NCI-H2171 treated with DMSO at 0.1 percent for 48 hours (cell line): ENCODE results near the gene PIP4K2C.
"Not testable (repeated sequence)": the region's sequence is repeated elsewhere in the genome, so short reads cannot be mapped to it uniquely, and the experiment has no call there.

Experiments used
- DNase-seq: peaks from one replicate; lab custom pipeline; 2025; lab: John Stamatoyannopoulos, UW

The PIP4K2C gene

GRCh38 chr12:57560516-57560915 is 30.5 kb upstream of the PIP4K2C start:
- no peak for DNase-seq

DNA sequence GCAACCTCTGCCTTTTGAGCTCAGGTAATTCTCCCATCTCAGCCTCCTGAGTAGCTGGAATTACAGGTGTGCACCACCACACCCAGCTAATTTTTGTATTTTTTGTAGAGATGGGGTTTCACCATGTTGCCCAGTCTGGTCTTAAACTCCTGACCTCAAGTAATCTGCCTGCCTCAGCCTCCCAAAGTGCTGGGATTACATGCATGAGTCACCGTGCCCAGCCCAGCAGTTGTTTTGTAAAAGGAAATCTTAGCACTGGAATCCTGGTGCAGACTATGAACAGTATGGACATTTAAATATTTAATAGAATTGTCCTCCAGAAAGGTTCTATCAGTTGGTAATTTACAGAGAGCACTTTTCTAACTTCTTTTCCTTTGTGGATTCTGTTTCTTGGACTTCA is 29.9 kb upstream of the PIP4K2C start:
- DNase-seq, result not testable (repeated sequence)

DNA sequence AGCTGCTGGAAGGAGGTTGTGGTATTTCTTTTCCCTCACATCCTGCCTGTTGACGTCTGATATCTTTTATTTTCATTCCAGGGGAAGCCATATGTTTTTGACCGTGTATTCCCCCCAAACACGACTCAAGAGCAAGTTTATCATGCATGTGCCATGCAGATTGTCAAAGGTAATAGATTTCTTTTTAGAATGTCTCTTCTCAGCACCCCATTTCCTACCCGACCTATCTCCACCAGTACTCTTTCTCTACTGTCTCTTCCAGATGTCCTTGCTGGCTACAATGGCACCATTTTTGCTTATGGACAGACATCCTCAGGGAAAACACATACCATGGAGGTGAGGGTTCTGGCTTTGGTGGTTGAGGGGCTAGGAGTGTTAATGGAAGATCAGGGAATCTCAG is 27.6 kb upstream of the PIP4K2C start:
- no peak for DNase-seq

DNA sequence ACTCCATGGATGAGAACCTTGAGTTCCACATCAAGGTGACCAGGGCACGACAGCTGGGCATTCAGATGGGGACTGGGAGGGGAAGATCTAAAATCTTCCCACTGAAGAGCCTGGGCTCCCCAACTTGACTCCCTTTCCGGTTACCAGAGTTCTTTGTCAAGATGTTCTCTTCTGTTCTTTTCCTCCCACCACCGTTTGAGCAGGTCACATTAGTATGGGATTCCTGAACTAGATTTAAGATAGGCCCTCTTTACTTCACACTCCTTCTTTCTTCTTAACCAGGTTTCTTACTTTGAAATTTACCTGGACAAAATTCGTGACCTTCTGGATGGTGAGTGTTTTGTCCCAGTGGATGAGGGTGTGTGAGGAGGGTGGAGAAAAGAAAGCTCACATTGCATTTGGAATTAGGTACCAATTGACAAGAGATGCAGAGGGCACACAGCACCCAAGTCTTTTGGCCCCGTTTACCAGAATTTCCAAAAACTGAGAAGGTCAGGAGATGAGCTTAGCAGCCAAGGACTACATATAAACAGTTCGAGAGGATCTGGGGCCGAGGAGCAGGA is 26.7 kb upstream of the PIP4K2C start:
- no peak for DNase-seq

GRCh38 chr12:57568838-57569237 is 22.2 kb upstream of the PIP4K2C start:
- no peak for DNase-seq

GRCh38 chr12:57569858-57570257 is 21.1 kb upstream of the PIP4K2C start:
- no peak for DNase-seq

DNA sequence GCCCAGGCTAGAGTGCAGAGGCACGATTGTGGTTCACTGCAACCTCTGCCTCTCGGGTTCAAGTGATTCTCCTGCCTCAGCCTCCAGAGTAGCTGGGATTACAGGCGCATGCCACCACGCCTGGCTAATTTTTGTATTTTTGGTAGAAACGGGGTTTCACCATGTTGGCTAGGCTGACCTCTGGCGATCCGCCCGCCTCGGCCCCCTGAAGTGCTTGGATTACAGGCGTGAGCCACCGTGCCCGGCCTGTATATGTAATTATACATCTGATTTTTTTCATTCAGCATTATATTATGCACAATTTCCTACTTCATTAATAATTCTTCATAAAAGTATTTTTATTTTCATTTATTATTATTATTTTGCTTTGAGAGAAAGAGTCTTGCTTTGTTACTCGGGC is 20.6 kb upstream of the PIP4K2C start:
- not testable (repeated sequence) for DNase-seq

DNA sequence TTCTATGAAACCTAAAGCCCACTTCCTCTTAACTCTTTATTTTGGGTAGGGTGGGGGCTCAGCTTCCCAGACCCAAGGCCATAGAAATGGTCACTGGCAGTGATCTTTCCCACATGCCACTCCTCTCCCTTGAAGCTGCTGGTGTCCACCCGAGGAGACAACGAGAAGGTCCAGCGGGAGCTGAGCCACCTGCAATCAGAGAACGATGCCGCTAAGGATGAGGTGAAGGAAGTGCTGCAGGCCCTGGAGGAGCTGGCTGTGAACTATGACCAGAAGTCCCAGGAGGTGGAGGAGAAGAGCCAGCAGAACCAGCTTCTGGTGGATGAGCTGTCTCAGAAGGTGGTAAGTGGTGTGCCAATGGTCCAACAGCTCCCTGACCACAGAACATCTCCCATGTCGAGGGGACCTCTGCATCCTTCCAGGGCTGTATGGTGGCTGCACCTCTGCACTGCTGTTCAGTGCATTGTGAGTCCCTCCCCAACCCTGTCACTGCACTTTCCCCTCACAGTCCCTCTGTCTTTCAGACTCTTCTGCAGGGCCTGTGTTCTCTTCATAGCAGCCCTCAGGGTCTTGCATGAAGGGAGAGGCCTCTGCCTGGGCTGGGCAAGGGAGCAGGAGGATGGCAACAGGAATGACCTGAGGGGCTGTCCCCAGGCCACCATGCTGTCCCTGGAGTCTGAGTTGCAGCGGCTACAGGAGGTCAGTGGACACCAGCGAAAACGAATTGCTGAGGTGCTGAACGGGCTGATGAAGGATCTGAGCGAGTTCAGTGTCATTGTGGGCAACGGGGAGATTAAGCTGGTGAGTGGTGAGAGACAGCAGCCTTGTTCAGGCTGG is 18.8 kb upstream of the PIP4K2C start:
- no peak for DNase-seq

DNA sequence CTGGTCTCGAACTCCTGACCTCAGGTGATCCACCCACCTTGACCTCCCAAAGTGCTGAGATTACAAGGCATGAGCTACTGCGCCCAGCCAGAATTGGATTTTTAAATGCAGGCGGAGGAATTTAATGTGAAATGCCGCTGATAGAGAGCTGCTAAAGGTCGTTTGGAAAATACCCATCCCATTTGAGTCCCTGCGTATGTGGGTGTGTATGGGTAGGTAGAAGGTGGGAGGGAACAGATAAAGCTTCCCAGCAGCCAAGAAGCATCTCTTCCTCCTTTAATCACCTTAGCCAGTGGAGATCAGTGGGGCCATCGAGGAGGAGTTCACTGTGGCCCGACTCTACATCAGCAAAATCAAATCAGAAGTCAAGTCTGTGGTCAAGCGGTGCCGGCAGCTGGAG is 16.2 kb upstream of the PIP4K2C start:
- DNase-seq, result no peak

- no peak for DNase-seq
Observed at GRCh38 chr12:57575771-57576612, 15.0 kb upstream of the PIP4K2C start.

DNA sequence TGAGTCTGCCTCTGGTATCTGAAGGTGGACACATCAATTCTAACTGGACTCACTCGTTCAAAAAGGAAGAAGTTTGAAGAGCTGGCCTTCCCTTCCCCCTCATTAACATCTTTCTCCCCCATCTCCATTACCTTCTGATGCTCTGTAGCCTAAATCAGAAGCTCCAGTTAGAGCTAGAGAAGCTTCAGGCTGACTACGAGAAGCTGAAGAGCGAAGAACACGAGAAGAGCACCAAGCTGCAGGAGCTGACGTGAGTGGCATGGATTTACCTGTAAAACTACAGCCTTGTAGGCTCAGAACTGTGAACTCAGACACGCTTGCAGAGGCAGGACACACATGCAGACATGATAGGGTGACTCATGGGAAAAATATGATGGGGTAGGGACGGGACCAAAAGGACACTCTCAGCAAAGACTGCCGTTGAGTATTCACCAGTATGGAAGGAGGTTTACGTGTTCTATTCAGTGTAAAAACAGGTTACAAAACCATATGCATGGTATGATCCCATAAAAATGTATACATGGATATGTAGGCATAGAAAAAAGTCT is 14.3 kb upstream of the PIP4K2C start:
- no peak for DNase-seq

- DNase-seq, result no peak
Observed at GRCh38 chr12:57577981-57578758, 12.8 kb upstream of the PIP4K2C start.

- no peak for DNase-seq
Observed at GRCh38 chr12:57579011-57579410, 12.0 kb upstream of the PIP4K2C start.

- DNase-seq, result no peak
Observed at GRCh38 chr12:57579677-57580465, 11.1 kb upstream of the PIP4K2C start.

GRCh38 chr12:57580466-57580795 is 10.6 kb upstream of the PIP4K2C start:
- no peak for DNase-seq

DNA sequence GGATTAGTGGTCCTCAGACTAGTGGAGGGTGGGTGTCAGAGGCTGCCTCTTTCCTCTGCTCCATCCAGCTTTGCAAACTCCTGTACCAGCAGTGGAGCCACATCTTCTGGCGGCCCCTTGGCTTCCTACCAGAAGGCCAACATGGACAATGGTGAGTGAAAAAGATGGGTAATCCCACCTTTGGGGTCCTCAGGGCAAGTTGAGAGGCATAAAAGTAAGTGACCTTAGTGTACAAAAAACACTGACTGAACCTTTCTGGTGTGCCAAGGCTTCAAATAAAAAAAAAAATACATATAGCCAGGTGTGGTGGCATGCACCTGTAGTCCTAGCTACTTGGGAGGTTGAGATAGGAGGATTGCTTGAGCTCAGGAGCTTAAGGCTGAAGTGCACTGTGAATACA is 9.2 kb upstream of the PIP4K2C start:
- no peak for DNase-seq

DNA sequence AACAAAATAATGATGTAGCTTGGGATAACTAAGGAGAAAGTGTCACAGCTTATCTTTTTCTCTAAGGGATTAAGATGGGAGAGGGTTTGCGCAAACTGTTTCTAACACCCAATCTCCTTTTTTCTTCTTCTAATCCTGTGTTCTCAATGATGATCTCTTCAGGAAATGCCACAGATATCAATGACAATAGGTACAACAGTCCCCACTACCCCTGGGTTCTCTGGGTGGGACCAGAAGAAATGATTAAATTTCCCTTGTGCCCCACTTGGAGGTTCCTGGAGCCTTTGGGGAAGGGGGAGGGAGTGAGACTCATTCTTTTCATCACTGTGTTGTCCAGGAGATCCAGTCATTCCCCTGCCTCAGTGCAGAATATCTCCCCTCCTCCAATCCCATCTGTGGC is 8.6 kb upstream of the PIP4K2C start:
- DNase-seq, result no peak

DNA sequence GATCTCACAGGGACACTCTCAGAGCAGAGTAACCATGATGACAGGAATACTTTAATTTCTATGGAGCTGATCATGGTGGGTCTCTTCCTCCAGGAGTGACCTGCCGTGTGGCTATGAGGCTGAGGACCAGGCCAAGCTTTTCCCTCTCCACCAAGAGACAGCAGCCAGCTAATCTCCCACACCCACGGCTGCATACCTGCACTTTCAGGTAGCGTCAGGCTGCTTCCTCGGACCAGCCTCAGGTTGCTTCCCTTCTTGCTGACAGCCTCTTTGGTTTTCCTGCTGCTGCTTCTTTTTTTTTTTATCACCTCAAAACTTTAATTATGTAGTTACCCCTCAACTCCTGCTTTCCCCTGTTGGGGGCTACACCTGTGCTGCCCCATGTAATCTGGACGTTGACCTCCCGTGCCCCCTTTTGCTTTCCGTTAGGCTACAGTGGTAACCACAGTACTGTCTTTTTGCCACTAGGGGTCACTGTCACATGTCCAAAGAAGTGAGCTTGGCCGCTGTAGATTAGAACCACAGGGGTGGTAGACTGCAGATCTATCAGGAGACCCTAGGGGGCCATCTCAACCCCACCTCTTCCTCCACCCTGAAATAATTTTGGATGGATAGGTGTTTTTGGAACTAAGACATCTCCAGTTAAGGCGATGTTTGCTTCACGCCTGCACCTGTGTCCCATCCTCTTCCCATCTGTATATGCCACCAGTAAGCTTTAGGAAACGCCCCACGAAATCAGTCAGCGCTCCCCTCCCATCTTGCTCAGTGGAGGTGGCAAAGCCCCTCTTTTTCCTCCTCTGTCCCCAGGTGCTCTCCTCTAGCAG is 7.8 kb upstream of the PIP4K2C start:
- peak; percentile 81 for DNase-seq

DNA sequence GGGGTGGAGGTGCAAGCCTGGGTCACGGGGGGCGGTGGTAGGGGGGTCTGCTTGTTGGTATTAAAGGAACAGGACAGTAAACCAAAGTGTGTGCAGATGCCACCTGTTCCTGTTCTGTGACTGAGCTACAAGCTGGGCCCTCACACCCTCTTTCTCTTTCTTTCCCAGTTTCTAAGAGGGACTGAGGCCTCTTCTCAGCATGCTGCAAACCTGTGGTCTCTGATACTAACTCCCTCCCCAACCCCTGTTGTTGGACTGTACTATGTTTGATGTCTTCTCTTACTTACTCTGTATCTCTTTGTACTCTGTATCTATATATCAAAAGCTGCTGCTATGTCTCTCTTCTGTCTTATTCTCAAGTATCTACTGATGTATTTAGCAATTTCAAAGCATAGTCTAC is 6.9 kb upstream of the PIP4K2C start:
- DNase-seq, result no peak

DNA sequence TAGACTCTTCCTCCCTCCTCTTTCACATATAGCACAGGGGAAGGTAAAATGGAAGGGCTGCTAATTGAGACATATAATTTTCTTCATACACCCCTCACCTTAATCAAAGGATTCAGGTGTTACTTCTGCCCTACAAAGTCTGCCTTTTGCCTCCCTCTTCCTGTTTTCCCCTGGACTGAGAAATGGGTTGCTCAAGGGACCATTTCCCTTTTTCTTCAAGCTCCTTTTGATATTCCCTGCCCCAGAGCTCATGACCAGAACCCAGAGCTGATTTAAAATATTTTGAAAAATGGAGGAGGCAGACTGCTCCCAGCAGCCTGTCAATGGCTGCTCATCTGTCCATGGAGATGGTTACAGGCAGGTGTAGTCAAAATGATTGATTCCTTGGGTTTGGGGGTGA is 6.3 kb upstream of the PIP4K2C start:
- DNase-seq, result no peak
